Measurements from ENCODE around the gene TIMP3. TPM values are rescaled to one million over a fixed set of nuclear protein-coding genes. Genes with fewer than 3 reads are reported as not detected.

TIMP3 gene
- polyA plus RNA-seq, 1 donor from 2014 or later, result 0.72 TPM

GRCh38 chr22:32854351-32854804 lies 52.9 kb downstream of the TIMP3 start:
- no peaks in the 10 kb centered on the region for H4K20me1 ChIP-seq (ENCODE audit: insufficient read depth)
- no peak overlapping the region for H3K4me3 ChIP-seq (ENCODE audit: low read length)
- H3K4me2 ChIP-seq (ENCODE audit: low read length), result no peak overlapping the region

GRCh38 chr22:32855045-32855756 lies 53.7 kb downstream of the TIMP3 start:
- no peaks in the 10 kb centered on the region for H3K36me3 ChIP-seq (ENCODE audit: insufficient read depth, low read length)
- no peak overlapping the region for H3K4me3 ChIP-seq (ENCODE audit: low read length)
- H3K27ac ChIP-seq (ENCODE audit: low read length), result no peak overlapping the region
- H4K20me1 ChIP-seq (ENCODE audit: insufficient read depth), result no peaks in the 10 kb centered on the region
- no peaks in the 10 kb centered on the region for H3K9me2 ChIP-seq (ENCODE audit: insufficient read depth, low read length)
- H3K27me3 ChIP-seq (ENCODE audit: insufficient read depth, low read depth, low read length), result no peaks in the 10 kb centered on the region
- H3K4me2 ChIP-seq (ENCODE audit: low read length), result no peak overlapping the region
- H3F3A ChIP-seq (ENCODE audit: insufficient read depth, low read length, poor library complexity, severe bottlenecking), result no peaks in the 10 kb centered on the region
- H3K79me2 ChIP-seq (replicated peaks; ENCODE audit: insufficient read depth, low read length), result no peaks in the 10 kb centered on the region
- H2AFZ ChIP-seq (ENCODE audit: low read depth, low read length), result no peak overlapping the region
- H3K9ac ChIP-seq (ENCODE audit: low read length), result no peak overlapping the region
- no peaks in the 10 kb centered on the region for H3K9me3 ChIP-seq (ENCODE audit: low read length)
- TF ChIP-seq RAD21 (conservative IDR thresholded peaks at IDR 0.05) (no peak), CTCF (IDR thresholded peaks at IDR 0.05; ENCODE audit: poor library complexity, severe bottlenecking) (no peak), EZH2 (IDR thresholded peaks at IDR 0.05; ENCODE audit: borderline replicate concordance, insufficient read depth, low read length, poor library complexity, severe bottlenecking) (no peak), MXI1 (conservative IDR thresholded peaks at IDR 0.05; ENCODE audit: poor library complexity, severe bottlenecking) (no peak), EP300 (conservative IDR thresholded peaks at IDR 0.05; ENCODE audit: poor library complexity, severe bottlenecking) (no peak), POLR2AphosphoS5 (IDR thresholded peaks at IDR 0.05) (no peak)

More at GRCh38 chr22:32854351-32854804, 52.9 kb downstream of the TIMP3 start:
- Histone ChIP-seq H3K9me3 (ENCODE audit: low read length) (no peaks in the 10 kb centered on the region), H3K79me2 (replicated peaks; ENCODE audit: insufficient read depth, low read length) (no peaks in the 10 kb centered on the region), H3K9me2 (ENCODE audit: insufficient read depth, low read length) (no peaks in the 10 kb centered on the region), H2AFZ (ENCODE audit: low read depth, low read length) (no peak overlapping the region), H3K9ac (ENCODE audit: low read length) (no peak overlapping the region), H3K27me3 (ENCODE audit: insufficient read depth, low read depth, low read length) (no peaks in the 10 kb centered on the region), H3K27ac (ENCODE audit: low read length) (no peak overlapping the region), H3K36me3 (ENCODE audit: insufficient read depth, low read length) (no peaks in the 10 kb centered on the region), H3F3A (ENCODE audit: insufficient read depth, low read length, poor library complexity, severe bottlenecking) (no peaks in the 10 kb centered on the region)
- TF ChIP-seq CTCF (IDR thresholded peaks at IDR 0.05; ENCODE audit: poor library complexity, severe bottlenecking) (no peak), RAD21 (conservative IDR thresholded peaks at IDR 0.05) (no peak), EP300 (conservative IDR thresholded peaks at IDR 0.05; ENCODE audit: poor library complexity, severe bottlenecking) (no peak), EZH2 (IDR thresholded peaks at IDR 0.05; ENCODE audit: borderline replicate concordance, insufficient read depth, low read length, poor library complexity, severe bottlenecking) (no peak), REST (IDR thresholded peaks at IDR 0.05; ENCODE audit: borderline replicate concordance) (no peak), SMC3 (conservative IDR thresholded peaks at IDR 0.05; ENCODE audit: poor library complexity) (no peak), POLR2AphosphoS5 (IDR thresholded peaks at IDR 0.05) (no peak), MXI1 (conservative IDR thresholded peaks at IDR 0.05; ENCODE audit: poor library complexity, severe bottlenecking) (no peak), TAF1 (IDR thresholded peaks at IDR 0.05; ENCODE audit: low read depth) (no peak)
